Activated CD8-positive, alpha-beta memory T cell treated with anti-CD3 and anti-CD28 coated beads for 4 hours (primary cell): ENCODE results near the gene NLRC5.

Experiments
- DNase-seq, 2 donors: peaks; one replicate each; pipeline ENCODE4 v3.0.0-alpha.2; 2020; ENCODE audit warnings: low read depth in 2 of 2

Gene NLRC5

DNA sequence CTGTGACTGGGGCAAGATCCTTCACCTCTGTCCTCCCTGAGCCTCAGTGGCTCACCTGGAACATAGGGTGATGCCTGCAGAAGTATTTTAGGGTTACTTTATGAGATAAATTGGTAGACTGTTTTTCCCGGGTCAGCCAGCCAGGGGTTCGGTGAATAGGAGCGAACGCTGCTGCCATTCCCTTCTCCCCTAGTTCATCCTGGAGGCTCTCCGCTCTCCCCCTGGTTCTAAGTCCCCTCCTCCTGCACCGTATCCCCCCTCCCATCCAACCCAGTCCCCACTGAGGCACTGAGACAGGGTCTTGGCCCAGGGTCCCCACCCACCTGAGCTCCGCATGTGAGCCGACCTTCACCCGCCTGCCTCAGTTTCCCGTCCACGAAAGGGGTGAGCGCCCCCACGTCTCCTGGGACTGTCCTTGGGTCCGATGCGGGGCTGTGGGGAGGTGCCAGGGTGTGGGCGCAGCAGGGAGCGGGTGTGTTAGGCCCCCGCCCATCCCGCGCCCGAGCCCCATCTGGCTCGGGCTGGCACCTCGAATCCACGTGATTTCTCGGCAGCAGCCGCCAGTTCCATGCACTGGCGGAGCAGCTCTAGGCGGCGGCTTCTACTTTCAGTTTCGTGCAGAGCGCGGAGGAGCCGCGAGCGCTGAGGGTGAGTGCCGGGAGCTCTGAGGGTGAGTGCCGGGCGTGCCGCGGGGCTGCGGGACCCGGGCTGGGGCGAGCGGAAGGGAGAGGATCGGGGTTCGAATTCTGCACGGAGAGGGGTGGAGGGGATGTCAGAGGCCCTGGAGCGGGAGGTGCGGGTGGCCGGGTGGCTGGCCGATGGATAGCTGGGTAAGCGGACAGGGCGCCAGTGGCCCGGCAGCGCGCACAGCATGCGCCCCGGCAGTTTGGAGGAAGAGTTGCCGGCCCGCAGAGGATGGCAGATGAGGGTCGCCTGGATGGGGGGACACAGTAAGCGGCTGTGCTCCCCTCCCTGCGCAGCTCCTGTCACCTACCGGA, at the start of gene NLRC5:
TSS of gene NLRC5 (plus strand) at position 610 of the 998 bp plus-strand sequence. CDS start 31,156 bp downstream, outside the sequence.
- DNase-seq, result peak; percentile 93 to 94

GRCh38 chr16:56939801-56940200, 49.6 kb upstream of the NLRC5 start:
- no peak for DNase-seq

DNA sequence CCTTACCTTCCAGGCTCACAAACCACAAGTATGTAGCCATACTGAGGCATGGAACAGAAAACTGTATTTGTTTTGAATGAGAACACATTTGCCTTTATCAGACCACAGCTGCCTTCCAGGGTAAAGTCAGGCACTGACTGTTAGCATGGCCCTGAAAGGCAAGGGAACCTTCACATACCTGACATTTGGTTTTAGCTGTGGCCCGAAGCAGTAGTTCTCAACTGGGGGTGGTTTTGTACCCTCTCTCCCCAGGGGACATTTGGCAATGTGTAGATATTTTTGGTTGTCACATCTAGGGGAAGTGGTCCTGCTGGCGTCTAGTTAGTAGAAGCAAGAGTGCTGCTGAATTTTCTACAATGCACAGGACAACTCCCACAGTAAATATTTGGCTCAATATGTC, 48.3 kb upstream of the NLRC5 start:
- no peak for DNase-seq

GRCh38 chr16:56941856-56942331, 47.5 kb upstream of the NLRC5 start:
- no peak for DNase-seq

DNA sequence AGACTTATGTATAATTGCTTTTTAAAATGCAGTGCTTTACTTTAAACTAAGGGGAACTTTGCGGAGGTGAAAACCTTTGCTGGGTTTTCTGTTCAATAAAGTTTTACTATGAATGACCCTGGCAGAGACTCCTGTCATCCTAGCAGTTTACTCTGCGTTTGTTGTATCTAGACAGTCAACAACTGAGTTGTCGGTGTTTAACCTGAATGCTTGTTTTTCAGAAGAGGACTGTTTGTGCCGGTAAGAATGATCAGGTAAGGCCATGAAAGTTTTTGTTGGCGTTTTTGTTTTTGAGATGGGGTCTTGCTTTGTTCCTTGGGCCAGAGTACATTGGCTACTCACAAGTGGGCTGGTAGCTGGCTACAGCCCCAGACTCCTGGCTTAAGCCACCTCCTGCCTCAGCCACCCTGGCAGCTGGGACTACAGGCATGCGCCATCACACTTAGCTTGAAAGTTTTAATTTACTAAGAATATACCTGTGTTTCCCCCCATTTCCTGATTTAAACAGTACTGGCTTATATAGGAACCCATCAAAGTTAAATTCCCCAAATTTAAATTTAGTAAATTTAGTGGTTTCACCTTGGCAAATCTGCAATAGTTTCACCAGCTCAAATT, 45.5 kb upstream of the NLRC5 start:
- no peak for DNase-seq

DNA sequence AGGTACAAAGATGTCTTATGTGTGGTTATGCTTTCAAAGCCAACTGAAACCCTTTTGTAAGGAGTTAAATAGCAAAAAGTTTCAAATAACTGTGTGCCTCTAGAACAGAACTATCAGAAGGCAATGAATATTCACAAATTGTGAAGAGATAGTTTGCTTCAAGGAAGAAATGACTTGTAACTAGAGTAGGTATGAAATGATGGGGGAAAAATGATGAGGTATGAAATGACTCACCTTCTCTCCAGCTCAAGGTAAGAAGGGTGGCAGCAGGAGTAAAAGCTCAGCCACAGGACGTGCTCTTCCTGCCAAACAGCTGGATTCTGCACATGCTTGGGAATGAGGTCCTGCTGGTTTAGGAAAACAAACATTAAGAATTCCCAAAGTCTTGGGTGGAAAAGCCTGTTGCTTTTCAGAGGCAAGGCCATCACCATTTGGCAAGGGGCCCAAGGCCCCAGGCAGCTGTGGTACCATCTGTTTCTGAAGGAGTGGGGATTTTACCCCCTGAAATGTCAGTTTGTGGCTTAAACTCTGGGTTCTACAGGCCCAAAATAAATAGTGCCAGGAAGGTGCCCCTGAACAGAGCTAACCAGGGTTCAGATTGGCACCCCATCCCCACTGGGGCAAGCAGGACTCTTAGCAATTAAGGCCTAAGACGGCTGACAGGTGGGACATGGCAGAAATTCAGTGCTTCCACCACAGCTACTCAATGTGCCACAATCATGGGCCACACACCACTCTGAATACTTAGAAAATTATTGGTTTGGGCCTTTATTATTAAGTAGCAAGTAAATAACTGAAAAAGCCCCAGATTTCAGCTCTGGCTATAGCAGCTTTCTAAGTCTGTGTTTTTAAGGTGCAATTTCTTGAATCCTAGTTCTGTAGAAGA, 44.2 kb upstream of the NLRC5 start:
- no peak for DNase-seq

- DNase-seq, result no peak
These were observed 43.4 kb upstream of the NLRC5 start for GRCh38 chr16:56945847-56946527.

- no peak for DNase-seq
These were observed 42.4 kb upstream of the NLRC5 start for GRCh38 chr16:56946767-56947603.

- no peak for DNase-seq
These were observed 41.8 kb upstream of the NLRC5 start for GRCh38 chr16:56947604-56947995.

GRCh38 chr16:56948234-56948633, 41.1 kb upstream of the NLRC5 start:
- no peak for DNase-seq

GRCh38 chr16:56950051-56950450, 39.3 kb upstream of the NLRC5 start:
- DNase-seq, result no peak

DNA sequence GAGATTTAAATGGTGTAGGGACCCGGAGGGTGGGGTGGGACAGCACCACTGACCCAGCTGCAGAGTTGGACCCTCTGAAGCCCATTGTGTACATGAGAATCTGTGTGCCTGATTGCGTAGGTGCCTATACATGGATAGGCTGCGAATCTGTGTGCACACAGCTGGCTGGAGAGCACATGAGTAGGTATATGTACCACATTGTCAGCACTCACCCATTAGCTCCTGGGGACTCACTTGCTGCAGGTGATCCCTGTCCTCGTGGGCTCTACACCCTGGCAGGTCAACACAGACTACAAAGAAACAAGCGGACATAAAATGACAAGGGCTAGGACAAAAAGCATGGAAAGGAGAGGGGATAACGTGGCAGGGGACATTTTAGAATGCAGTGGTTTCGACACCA, 38.9 kb upstream of the NLRC5 start:
- DNase-seq, result no peak

DNA sequence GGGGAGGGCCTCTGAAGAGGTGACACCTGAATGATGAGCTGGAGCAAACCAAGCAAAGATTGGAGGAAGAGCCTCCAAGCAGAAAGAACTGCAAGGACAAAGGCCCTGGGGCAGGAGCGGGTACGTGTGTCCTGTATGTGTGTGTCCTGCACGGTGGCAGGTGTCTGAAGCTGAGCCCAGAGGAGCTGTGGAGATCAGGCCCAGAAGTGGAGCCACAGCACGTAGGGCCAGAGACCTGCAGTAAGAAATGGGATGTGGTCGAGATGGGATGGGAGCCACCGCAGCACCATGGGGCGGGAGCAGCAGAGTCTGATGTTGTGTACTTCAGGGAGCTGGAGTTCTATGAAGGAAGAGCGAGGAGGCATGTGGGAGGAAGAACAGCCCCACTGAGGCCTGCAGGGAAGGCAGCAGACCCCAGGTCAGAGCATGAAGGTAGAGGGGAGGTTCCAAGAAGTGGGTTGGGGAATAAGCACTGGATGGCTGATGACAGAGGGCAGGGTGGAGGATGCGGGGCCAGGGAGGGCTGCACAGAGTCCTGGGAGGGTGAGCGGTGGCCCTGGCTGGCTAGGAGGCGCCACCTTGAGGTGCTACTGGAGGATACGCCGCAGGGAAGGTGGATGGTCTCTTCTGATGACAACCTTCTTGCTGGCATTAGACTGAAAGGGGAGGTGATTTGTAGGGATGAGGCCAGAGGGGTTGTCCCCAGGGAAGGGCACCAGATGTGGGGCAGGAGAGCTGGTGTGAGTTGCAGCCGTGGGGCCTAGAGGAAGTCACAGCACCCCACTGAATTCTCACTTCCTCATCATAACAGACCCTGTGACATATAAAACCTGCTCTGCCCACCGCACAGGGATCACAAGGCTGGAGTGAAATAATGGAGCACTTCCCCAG, 38.2 kb upstream of the NLRC5 start:
- peak in 1 of 2 donors; percentile 23 for DNase-seq

DNA sequence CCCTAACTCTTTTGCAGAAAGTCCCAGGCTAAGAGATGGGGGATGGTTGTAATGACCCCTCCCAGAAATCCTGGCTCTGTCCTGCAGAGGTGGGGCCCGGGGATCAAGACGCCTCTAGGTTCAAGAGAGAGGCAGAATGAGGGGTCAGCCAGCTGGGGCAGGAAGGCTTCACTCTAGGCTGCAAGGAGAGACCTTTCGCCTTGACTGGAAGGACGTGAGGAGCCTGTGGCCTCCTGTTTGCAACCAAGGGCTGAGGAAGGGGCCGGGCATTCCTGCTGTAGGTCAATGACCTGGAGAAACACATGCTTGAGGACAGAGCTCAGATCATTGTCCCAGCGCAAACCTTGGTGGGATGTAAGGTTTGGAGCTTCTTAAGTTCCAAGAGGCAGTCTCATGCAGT, 36.4 kb upstream of the NLRC5 start:
- DNase-seq, result no peak

- DNase-seq, result no peak
These were observed 33.3 kb upstream of the NLRC5 start for GRCh38 chr16:56956076-56956475.

GRCh38 chr16:56956756-56957155, 32.6 kb upstream of the NLRC5 start:
- DNase-seq, result no peak

GRCh38 chr16:56960681-56961281, 28.6 kb upstream of the NLRC5 start:
- no peak for DNase-seq

GRCh38 chr16:56961386-56961785, 28.0 kb upstream of the NLRC5 start:
- DNase-seq, result no peak

DNA sequence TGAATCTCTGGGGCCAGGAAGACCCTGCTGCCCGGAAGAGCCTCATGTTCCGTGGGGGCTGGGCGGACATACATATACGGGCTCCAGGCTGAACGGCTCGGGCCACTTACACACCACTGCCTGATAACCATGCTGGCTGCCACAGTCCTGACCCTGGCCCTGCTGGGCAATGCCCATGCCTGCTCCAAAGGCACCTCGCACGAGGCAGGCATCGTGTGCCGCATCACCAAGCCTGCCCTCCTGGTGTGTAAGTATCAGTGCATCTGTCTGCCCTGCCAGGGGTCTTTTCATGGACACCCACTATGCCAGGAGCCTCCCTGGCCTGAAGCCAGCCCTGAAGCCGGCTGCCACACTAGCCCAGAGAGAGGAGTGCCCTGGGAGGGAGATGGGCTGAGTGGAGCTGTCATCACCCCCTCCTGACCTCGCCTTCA, 27.5 kb upstream of the NLRC5 start, which contains the start of gene CETP:
TSS of gene CETP (plus strand) at position 100 of the 431 bp plus-strand sequence. CDS start at position 130, 30 bp downstream.
- no peak for DNase-seq
